NCI-H2196 treated with DMSO at 0.1 percent for 48 hours (cell line): ENCODE measurements around the gene OR51A7.
"Not testable (repeated sequence)": the region's sequence is repeated elsewhere in the genome, so short reads cannot be mapped to it uniquely, and the experiment has no call there.

Experiments
- DNase-seq: peaks from one replicate; lab custom pipeline; 2025; ENCODE audit not compliant: unreplicated experiment; lab: John Stamatoyannopoulos, UW

The OR51A7 gene, protein sequence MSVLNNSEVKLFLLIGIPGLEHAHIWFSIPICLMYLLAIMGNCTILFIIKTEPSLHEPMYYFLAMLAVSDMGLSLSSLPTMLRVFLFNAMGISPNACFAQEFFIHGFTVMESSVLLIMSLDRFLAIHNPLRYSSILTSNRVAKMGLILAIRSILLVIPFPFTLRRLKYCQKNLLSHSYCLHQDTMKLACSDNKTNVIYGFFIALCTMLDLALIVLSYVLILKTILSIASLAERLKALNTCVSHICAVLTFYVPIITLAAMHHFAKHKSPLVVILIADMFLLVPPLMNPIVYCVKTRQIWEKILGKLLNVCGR

DNA sequence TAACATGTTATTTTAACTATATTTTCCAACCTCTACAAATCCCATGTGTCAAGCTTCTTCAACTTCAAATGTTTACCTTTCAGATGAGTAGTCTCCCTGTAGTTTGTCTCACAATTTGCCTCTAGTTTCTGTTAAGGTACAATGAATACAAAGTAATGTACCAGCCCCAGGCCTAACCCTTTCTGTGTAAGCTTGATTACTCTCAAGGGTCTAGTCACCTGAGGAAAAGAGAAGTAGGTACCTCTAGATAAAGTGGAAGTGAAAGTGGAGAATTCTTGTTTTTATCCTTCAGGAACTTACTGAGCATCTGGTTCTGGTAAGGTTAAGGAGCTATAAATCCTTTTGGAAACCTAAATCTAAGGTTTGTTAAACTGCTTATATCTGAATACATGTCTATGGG lies at the start of gene OR51A7:
OR51A7 (plus strand) TSS at position 300 of the 400 bp plus-strand sequence. CDS start 3,587 bp downstream, outside the sequence.
- DNase-seq = no peak

DNA sequence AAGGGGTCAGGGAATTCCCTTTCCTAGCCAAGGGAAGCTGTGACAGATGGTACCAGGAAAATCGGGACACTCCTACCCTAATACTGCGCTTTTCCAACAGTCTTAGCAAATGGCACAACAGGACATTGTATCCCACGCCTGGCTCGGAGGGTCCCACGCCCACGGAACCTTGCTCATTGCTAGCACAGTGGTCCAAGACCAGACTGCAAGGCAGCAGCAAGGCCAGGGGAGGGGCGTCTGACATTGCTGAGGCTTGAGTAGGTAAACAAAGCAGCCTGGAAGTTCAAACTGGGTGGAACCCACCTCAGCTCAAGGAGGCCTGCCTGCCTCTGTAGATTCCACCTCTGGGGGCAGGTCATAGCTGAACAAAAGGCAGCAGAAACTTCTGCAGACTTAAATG lies 49.3 kb upstream of the OR51A7 start:
- DNase-seq = not testable (repeated sequence)

DNA sequence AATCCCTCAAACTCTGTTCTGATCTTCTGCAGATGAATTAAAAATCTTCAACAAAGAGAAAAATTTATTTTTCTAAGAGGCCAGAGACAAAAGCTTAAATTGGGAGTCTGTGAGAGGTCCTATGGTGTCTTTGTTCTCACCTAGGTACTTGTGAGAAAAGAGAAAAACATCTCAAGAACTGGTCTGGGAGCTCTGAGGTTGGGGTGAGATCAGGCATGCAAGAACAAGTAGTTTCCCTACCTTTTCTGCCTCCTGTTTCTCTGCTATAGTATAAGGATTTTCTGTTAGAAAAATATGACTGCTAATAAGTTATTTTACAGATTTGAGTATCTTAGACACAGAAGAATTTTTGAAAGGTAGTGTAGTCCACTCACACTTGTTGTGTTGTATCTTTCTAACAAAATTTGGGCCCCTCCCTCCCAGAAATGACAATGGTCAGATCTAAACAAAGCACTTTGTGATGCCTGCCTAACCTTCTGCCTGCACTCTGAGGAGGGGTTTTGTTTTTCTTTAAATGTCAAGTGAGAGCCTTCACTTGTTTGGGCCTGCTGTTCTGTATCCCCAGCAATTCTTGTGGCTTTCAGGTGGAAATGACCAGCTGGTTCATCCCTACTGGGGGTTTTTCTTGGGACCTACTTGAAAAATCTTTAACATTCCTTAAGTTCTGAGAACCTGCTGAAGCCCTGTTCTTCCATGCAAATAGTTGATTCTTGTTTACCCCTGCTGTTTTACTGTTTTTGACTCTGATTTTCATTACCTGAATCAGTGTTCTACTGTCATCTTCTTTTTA lies 40.9 kb upstream of the OR51A7 start:
- no peak for DNase-seq

DNA sequence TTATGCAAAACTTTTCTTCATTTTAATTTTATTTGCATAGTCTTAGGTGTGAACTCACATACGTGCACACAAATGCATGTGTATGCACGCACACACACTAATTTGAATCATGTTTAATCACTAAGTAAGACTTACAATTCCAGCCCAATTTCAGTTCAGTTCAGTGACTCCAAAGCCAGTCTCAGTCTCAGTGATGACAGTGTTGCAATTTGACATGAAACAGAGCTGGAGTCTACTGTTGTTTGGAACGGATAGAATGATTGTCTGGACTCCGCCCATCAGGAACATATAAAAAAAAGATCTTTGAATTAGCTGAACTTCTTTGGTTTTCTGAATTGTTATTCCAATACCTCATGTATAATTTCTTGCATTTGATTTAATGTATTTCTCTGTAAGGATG lies 39.7 kb upstream of the OR51A7 start:
- DNase-seq = no peak

DNA sequence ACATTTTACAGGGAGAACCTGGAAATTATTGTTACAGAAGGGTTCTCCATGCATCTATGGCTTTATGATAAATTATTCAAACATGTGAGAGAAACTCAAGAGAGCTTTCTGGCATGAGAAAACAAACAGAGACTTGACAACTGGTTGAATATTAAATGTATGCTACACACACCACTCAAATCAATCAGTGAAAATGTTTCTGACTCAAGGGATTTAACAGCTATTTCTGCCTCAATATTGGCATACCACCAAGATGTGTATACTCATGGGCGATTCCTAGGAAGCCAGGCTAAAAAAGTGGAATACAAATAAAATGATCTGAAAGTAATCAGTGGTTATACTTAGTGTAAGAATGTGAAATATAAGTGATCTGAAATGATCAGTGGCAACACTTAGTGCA lies 37.7 kb upstream of the OR51A7 start:
- DNase-seq = no peak

DNA sequence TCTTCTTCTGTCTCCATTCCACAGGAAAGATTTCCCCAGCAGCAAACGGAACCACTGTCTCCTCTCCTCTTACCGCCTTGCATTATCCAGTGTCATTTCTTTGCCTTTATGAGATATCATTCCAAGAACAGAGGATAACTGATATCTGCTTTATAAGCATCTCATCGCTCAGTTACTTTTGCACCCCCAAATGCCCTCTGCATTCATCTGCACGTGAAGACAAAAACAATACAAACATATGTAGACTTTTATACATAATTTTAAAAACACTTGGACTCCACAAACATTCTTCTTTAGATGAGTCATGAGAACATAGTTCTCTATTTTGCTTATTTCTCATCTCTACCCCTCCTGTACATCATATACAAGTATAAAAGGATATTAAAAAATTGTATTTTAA lies 22.4 kb upstream of the OR51A7 start:
- no peak for DNase-seq

DNA sequence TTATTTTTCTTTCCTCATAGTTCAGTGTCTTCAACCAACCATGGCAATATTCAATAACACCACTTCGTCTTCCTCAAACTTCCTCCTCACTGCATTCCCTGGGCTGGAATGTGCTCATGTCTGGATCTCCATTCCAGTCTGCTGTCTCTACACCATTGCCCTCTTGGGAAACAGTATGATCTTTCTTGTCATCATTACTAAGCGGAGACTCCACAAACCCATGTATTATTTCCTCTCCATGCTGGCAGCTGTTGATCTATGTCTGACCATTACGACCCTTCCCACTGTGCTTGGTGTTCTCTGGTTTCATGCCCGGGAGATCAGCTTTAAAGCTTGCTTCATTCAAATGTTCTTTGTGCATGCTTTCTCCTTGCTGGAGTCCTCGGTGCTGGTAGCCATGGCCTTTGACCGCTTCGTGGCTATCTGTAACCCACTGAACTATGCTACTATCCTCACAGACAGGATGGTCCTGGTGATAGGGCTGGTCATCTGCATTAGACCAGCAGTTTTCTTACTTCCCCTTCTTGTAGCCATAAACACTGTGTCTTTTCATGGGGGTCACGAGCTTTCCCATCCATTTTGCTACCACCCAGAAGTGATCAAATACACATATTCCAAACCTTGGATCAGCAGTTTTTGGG lies 21.6 kb upstream of the OR51A7 start, which contains the start of gene OR51T1:
OR51T1 (plus strand) TSS at position 41 of the 641 bp plus-strand sequence; CDS start at position 41, 0 bp downstream.
- no peak for DNase-seq

DNA sequence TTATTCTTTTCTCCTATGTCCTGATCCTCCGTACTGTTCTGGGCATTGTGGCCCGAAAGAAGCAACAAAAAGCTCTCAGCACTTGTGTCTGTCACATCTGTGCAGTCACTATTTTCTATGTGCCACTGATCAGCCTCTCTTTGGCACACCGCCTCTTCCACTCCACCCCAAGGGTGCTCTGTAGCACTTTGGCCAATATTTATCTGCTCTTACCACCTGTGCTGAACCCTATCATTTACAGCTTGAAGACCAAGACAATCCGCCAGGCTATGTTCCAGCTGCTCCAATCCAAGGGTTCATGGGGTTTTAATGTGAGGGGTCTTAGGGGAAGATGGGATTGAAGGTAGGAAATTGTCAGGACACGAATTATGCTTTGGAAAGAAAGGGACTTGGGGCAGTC lies 21.0 kb upstream of the OR51A7 start:
- no peak for DNase-seq

DNA sequence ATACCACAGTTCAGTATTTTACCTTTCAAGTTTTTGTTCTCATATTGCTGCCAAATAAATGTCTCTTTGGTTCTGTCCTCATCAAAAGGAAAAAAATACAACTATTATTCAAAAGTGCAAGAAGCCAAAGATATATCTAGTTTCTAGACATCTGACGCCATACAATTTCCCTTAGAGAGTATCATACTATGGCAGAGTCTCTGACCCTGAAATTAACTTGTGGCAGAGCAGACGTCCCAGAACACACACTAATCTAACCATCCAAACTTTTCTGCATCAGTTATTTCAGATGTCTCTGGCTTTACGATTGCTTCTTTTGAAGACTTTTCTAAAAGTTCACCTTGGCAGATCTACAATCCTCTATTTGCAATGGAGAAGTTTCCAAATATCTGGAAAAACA lies 19.2 kb upstream of the OR51A7 start:
- no peak for DNase-seq

DNA sequence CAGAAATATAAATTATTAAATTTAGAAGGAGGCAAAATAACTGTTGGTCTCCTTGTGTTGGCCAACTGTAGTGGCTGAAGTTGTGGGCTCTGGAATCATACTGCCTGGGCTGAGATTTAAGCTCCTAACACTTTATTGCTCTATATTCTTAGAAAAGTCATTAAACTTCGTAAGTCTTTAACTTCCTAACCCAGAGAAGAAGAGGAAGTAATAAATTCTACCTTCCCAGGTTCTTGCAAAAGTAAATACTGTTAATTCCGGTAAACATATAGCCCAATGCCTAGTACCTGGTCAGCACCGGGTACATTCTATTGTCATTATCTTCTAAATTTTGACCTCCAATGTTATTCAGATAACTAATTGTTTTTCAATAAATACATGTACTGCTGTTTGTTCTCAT lies 17.4 kb upstream of the OR51A7 start:
- DNase-seq = no peak

DNA sequence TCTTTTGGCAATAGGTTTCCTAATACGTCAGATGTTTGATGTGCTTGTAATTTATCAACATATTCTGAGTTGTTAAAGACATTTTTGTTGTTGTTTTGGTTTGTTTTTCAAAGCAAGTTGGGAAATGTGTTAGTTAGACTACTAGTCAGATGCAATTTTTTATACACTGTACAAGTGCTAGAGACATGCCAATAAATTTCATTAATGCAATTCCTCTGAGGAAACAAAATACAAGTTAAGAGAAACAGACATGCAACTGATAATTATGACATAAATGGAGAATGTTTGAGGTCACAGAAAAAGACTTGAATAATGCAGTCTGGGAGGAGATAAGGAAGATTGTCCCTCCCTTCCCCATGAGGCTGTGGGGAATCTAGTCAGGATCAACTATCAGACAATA lies 16.0 kb upstream of the OR51A7 start:
- DNase-seq = no peak

DNA sequence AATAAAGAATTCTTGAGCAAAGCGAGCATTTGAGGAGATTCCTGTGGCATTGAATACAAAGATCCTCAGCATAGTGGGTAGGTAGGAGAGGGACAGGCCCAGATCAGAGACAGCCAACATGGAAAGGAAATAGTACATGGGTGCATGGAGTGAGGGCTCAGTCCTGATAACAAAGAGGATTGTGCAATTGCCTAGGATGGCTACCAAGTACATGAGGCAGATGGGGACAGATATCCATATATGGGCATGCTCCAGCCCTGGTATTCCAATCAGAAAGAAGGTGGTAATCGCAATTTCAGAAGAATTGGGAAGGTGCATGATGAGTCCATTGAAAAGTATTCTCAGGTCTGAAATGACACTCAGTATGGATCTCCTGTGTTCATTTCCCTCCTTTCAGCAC lies 13.3 kb upstream of the OR51A7 start:
- no peak for DNase-seq

DNA sequence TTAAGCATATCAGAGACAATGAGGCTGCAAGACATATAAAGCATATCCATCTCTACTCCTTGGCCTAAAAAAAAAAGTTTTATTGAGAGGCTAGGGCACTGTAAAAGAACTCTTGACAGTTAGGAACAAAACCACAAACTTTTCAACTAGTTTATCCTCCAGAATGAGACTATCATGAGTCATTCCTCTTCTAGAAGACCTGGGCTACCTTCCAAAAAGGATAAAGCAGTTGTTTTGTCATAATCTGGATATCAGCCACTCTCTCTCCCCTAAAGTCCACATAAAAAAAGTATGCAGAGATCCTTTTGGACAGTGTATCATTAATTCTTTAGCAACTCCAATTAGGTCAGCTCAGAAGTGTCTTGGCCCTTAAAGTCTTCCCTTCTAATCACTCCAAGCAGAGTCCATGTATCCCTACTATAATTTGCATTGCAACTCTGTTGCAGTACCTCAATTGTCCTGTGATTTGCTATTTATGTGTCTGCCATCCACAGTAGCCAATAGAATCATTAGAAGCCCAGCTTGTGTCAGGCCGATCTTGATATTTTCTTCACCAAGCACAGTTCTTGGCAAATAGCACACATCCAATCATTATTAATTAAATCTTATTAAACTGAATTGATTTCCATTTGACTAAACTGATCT lies 11.5 kb upstream of the OR51A7 start:
- no peak for DNase-seq

DNA sequence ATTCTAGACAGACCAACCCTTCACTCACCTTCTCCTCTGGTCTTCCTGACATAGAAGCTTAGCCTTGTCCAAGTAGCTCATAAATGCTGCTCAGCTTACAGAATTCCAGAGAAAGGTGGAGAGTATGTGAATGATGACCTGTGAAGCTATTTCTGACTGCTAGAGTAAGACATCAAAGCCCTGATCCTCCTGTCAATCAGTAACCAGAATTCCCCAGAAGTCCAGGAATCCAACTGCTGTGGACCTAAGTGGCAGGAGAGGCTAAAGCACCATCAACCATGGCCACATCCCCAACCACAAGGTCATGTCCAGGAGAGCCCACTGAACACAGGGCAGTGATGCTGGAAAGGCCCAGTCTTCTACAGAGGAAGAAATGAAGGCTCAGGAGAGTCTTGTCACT lies 13.0 kb downstream of the OR51A7 start:
- no peak for DNase-seq

DNA sequence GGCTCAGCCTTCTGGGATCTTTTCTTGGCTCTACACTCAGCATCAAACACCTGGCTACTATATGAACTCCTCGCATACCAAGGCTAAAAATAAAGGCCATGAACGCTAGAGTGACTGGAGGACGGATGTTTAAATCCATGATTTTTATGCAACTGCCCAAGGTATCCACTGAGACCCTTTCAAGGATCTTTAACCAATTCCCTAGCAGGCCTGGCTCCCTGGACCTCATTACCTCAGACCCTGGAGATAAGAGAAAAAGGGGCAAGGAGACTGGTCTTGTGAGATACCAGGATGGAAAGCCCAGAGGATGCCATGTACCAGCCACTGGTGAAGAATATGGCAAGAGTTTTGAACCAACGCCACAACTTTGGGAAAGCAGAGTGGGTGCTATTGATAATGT lies 15.7 kb downstream of the OR51A7 start, which contains the start of gene OR51G2:
OR51G2 (minus strand) TSS at position 101 of the 400 bp plus-strand sequence. CDS start 3,687 bp downstream, outside the sequence.
- no peak for DNase-seq

DNA sequence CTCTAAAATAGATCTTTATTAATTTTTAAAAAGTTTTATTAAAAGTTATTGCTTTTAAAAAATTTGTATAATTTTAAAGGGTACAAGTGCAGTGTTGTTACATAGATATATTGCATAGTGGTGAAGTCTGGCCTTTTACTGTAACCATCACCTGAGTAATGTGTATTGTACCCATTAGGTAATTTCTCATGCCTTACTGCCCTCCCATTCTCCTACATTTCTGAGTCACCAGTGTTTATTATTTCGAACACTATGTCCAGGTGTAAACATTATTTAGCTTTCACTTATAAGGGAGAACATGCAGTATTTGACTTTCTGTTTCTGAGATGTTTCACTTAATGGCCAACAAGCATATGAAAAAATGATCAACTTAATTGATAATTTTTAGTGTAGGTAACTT lies 18.2 kb downstream of the OR51A7 start:
- no peak for DNase-seq

DNA sequence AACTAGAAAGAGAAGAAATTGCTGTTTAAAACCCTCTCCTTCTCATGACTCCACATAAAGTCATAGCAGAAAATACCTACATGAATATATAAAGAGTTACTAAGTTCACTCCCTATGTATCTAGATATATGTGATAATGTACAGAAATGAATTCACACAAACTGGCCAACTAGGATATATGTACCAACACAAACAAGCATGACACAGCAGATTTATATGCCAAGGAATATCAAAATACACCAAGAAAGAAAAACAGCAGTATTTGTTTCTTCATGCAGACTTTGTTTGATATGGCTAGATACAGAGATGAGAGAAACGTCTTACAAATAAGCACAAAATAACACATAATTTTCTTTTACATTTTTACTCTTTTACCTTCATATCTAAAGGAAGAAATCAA lies 18.7 kb downstream of the OR51A7 start:
- DNase-seq = no peak

DNA sequence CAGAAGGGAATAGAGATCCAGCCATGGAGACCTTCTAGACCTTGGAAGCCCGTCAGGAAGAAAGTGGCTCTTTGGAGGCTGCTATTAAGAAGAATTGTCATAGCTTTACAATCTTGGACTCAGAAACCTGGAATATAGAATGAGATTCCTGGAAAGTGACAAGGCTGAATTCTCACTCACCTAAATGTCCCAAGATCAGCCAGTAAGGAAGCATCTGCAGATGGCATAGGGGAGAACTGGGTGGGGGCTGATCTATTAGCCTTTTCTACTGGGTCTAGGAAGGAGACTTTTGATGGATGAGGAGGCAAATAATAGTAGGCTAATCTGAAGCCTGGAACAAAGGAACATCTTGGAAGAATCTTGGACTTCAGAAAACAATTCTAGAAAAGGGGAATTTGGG lies 20.7 kb downstream of the OR51A7 start, which contains the start of gene OR51G1:
OR51G1 (minus strand) TSS at position 101 of the 400 bp plus-strand sequence; CDS start at position 101, 0 bp downstream.
- no peak for DNase-seq

DNA sequence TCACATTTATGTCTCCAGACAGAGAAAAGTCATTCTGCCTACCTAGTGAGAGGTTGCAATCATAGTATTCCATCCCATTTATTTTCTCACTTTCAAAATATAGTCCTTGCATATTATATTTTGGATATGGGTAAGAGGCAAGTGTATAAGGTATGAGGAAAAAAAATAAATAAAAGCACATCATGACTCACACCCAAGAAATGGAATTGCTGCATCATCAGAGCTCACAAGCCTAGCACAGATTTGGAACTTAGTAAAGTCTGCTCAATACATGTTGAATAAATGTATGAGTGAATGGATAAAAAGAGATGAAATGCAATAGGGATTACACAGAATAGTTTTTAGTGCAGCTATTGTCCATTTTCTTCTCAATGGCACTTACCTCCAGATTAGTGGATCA lies 23.0 kb downstream of the OR51A7 start:
- no peak for DNase-seq

DNA sequence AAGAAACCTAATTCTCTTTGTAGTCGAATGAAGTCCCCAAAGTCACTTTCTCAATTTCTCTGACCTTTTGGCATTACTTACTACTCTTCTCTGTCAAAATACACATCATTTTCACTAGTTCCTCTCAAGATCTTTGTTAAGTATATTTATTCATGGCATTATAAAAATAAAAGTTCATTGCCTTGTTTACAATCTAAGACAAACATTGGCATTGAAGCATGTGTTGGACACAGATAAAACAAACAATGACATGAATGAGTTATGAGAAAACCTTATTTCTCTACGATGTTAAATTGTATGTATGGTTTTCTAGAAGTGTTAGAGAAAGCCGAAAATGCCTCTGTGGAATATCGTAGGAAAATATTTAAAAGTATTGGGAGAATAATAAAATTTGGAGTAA lies 29.2 kb downstream of the OR51A7 start:
- DNase-seq = no peak

DNA sequence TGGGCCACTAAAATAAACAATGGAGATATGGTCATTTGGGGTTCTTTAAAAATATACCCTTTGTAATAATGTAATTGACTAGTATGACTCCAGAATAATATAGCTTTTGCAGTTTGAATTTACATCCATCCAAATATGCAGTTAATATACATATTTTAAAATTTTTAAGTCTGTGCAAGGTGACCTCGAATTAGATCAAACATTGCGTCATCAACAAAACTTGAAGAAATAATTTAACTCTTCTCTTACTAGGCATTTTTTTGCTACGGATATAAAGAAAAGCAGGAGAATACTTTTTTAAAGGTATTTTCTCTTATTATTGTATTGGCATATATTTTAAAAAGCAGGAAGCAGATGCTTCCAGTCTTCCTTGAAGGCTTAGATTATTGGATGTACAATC lies 33.2 kb downstream of the OR51A7 start:
- no peak for DNase-seq
